GM04504 (cell line): ENCODE measurements around the gene MYNN.

Experiments used
- DNase-seq: peaks from one replicate; pipeline ENCODE4 v3.0.0-alpha.2; 2012; ENCODE audit warnings: low read depth

MYNN gene

DNA sequence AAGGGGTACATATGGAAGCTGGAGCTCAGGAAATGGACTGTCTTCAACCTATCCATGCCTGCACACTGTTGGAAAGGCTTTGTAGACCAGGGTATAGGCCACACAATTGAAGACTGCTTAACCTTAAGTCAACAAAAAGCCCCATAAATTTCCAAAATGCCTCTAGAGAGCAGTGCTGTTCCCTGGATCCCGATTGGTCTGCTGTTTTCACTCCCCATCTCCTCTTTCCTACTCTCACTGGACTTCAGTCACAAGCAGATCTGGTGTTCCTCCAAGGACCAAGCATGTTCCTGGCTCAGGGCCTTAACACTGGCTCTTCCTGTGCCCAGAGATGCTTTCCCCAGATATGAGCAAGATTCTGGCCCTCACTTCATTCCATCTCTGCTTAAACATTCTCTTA, 62.3 kb downstream of the MYNN start:
- no peak for DNase-seq

DNA sequence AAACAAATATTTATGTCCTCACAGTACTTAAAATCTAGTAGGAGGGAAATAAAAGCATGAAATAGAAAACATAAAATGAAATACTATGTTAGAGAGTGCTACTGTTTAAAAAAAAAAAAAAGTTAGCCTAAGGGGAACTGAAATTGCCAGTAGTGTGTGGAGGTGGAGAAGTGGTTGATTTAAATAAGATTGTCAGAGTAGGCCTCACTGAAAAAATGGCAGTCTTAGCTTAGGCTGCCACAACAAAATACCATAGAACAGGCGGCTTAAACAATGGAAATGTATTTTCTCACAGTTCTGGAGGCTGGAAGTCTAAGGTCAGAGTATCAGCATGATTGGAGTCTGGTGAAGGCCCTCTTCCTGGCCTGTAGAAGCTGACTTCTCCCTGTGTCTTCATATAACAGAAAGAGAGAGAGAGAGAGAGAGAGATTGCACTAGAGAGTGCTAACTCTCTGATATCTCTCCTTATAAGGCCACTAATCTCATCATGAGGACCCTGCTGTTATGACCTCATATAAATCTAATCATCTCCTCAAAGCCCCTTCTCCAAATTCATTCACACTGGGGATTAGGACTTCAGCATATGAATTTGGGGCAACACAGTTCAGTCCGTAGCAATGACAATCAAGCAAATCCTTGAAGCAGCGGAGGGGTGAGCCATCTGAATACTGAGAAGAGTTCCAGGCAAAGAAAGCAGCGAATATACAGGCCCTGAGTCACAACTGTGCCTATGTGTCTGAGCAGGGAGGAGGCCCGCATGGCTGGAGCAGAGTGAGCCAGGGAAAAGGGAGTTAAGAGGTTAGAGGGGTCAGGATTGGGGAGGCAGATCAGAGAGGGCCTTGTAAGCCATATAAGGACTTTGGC, 63.1 kb downstream of the MYNN start:
- DNase-seq, result no peak

DNA sequence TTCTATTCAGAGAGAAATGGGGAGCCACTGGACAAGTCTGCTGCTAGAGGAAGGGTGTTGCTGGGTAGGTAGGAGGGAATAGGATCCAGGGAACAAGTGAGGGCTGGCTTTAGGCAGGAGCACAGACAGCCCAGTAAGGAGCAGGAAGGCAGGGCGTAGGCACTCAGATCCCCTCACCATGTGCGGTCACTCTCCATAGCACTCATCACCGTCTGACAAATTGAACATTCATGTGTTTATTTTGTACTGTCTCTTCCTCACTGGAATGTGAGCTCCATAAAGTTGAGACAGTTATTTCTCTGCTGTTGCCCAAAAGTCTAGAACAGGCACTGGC, 63.7 kb downstream of the MYNN start:
- no peak for DNase-seq

DNA sequence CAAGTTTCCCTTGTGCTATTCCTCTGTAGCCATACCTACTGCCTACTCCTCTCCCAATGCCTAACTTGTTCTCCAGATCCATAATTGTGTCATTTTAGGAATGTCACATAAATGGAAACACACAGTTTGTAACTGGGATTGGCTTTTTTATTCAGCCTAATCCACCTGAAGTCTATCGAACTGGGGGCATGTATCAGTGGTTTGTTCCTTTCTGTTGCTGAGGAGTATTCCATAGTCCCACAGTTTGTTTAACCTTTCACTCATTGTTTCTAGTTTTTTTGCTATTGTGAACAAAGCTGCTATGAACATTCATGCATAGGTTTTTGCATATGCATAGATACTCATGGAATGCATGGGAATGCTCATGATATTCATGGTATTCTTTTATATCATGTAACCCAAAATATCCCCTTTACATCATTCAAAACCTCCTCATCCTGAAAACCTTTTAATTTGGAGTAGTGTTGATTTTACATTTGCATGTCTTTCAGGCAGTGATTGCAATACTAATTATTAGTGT, 65.4 kb downstream of the MYNN start:
- no peak for DNase-seq
